ENCODE data around the gene BMPR1A. TPM values are rescaled to one million over a fixed set of nuclear protein-coding genes. Genes with fewer than 3 reads are reported as not detected.

BMPR1A gene
- total RNA-seq, 1 experiment from 2014 or later: 26.0 TPM

DNA sequence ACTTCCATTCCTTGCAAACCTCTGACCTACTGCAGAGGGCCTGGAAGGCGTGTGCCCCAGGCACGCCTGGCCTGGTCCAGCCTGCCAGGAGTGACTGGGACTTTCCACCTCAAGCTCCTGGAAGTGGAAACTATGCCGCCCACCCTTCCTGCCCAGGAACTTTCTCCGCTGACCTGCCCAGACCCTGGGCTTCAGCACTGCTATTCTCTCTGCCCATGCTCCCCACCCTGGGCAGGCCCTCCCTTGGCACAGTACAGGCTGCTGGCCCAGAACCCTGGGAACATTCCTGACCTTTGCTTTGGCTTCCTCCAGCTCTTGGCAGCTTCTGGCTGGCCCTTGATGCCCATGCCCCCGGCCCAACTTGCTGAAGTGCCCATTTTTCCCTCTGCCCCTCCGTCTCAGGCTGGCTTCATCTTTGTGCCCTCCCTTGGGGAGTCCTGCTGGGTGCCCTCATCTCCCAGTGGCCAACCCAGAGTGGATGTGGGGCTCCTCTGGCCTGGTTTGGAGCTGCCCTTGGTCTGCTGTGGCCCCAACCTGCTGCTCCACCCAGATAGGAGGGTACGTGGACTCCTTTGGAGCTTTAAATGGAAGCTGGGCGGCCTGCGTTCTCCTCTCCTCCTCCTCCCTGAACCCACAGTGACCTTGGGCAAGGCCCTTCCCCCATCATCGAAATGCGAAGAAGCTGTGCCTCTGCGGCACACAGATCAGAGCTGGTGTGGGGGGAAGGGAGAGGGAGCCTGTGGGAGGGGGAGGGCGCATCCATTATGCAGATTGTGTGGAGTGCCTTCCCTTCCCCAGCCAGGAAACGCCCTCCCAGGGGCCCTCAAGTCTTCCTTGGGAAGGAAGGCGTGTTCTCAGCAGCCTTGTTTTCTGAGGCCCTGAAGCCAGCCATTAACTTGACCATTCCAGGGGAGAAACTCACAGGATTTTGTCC, 197.6 kb downstream of the BMPR1A start:
- DNase-seq (ENCODE audit: low read depth): no peak

DNA sequence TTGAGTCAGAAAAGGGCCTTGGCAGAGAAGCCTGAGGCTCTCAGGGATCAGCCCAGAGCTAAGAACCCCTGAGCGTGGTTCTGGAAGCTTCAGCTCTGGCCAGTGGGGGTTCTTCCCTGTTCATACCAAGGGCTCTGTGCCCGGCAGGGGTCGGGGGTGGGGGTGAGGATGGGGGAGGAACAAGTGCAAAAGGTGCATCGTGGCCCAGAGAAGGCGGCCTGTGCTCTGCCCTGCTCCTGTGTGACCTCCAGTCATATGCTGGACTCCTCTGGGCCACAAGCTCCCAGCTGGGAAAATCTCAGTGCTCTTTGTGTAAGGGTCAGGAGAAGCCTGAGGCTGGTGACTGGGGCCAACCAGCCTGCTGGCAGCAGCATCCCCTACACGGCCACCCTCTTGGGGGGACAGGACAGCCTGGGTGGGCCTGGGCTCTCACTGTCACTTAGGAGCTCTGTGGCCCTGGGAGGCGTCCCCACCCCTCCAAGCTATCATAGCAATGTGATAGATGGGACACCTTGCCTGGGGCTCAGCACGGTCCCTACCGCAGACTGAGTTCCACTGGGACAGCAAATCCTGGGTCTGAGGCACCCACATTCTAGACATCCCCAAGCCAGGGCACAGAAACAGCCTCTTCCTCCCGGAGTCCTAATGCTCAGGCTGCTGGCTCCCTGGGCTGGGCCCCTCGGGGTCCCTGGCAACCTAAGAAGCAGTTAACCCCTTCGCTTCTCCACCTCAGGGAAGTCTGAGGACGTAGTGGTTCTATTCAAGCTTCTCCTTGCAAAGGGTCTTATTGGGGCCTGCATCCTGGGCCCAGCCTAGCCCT, 198.5 kb downstream of the BMPR1A start:
- no peak for DNase-seq (ENCODE audit: low read depth)

DNA sequence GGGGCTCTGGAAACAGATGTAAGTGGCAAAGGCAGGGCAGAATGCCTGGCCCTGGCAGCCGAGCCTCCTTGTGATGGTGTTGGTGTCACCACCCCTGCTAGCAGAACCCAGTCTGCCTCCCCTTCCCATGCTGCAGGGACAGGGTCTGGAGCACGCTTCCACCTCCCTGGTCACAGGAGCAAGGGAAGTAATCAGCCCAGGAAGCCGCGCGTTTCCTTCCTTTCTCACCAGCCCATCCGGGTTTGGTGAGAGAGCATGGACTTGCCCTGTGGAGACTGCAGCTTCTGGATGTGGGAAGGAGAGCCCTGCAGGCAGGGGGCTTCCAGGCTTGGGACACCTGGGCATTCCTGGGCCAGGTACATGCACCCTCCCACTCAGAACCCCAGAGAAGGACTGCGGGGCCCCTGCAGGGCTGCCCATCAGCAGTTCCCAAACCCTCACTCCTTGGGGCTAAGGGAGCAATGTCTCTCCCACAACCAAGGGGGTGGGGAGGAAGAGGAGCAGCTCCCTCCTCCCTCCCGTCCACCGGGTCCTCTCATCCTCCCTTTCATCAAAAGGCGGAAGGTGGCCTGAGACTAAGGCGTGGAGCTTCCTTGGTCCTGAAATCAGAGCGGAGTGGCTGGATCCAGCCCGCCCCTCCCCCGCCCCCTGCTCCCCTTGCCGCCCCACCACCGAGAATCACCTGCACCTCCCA, 199.2 kb downstream of the BMPR1A start:
- DNase-seq (ENCODE audit: low read depth): no peak

DNA sequence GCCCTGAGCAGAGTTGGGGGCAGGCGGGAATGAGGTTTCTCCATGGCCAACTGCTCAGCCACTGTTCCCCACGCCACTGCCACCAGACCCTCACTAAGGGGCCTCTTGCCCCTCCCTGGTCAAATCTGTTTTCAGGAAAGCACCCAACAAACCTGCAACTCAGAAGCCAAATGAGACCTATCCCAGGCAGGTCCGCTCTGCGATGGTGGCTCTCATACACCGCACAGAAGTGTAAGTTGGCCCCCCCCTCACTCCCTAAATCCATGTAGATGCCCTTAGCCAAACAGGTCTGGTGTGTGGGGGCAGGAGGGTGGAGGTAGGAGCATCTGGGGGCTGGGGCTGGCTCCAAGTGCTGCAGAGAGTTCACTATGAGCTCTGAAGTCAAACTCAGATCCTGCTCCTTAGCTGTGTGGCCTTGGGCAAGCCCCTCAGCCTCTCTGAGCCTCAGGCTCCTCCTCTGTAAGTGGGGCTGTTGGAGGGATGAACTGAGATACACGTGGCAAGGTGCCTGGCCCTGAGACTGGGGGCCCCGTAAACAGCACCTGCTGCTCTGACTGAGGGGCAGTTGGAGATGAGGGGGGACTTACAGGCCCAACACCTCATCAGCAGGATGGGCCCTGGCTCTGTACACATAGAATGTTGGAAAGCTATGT, 199.9 kb downstream of the BMPR1A start:
- DNase-seq (ENCODE audit: low read depth): no peak

DNA sequence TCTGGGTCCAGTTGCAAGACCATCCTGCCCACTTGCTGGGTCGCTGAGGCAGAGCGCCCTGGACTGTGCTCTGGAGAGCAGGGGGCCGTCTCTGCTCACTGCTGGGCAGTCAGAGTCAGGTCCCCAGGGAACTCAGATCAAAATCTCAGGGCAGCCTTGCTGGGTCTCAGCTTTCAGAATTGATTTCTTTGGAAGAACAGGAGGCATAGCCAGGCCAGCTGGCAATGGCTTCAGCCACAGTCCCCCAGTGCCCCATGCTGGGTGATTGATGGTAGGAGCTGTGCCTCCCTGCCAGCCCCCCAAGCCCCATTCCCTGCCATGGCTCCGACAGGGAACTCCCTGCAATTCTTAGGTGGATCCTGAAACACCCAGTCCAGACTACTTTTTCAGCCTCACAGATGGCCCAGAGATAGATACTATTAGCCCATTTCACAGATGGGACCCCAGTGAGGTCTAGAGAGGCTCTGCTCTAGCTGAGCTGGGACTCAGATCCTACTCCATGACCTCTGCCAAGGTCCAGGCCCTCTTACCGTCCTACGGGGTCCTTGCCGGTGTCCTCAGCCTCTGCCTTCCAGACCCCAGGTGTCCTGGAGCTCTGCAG, 200.5 kb downstream of the BMPR1A start:
- no peak for DNase-seq (ENCODE audit: low read depth)

DNA sequence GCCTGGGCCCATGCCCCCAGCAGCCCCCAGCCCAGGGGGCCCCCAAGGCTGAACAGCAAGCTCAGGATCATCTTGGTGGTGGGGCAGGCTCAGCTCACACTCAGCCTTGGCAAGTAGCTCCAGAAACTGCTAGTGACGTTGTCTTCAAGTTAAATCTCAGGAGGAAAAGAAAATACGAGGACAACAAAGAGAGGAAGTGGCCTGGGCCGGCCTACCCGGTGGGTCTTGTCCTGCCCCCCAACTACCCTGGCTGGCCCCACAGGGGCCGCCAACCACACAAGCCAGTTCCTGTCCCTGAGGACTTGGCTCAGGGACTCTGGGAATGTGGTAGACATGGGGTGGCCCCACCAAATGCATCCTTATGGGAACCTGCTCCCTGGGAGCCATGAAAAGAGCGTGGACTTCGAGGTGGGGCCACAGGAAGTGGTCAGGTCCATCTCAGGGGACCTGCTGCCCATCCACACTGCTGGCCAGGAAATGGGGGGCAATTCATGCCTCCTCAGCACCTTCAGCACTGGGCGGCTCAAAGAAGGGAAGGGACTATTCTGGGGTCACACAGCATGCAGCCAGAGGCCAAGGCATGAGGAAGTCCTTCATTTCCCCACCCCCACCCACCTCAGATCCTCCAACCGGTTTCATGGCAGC, 201.2 kb downstream of the BMPR1A start, which contains the start of gene MMRN2:
Gene MMRN2 (minus strand): TSS at position 145 of the 645 bp plus-strand sequence. CDS start 74 bp downstream, at position 71.
- no peak for DNase-seq (ENCODE audit: low read depth)

DNA sequence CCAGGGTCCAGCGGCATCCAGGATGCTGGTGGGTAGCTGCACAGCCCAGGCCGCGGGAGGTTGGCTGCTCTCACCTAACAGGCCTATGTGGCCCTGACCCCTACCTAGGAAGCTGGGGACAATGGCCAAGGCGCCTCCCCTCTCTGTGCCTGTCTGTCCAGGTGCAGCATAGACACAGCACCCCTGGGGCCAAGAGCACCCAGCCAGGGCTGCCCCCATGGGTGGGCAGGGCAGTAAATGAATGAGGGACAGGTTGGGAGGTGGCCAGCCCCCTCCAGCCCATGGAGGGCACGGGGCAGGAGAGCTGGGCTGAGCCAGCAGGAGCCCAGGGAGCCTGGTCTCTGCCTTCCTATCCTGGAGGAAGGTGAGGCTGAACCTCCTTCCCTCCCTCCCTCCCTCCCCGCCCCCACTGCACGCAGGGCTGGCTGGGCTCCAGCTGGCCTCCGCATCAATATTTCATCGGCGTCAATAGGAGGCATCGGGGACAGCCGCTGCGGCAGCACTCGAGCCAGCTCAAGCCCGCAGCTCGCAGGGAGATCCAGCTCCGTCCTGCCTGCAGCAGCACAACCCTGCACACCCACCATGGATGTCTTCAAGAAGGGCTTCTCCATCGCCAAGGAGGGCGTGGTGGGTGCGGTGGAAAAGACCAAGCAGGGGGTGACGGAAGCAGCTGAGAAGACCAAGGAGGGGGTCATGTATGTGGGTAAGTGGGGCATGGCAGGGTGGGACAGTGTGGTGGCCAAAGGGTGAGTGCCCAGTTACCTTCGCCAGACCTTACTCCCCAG, 201.9 kb downstream of the BMPR1A start, which contains the start of gene SNCG:
Gene SNCG (plus strand): TSS at position 484 of the 785 bp plus-strand sequence. CDS start 99 bp downstream, at position 583.
- DNase-seq (ENCODE audit: low read depth): no peak

DNA sequence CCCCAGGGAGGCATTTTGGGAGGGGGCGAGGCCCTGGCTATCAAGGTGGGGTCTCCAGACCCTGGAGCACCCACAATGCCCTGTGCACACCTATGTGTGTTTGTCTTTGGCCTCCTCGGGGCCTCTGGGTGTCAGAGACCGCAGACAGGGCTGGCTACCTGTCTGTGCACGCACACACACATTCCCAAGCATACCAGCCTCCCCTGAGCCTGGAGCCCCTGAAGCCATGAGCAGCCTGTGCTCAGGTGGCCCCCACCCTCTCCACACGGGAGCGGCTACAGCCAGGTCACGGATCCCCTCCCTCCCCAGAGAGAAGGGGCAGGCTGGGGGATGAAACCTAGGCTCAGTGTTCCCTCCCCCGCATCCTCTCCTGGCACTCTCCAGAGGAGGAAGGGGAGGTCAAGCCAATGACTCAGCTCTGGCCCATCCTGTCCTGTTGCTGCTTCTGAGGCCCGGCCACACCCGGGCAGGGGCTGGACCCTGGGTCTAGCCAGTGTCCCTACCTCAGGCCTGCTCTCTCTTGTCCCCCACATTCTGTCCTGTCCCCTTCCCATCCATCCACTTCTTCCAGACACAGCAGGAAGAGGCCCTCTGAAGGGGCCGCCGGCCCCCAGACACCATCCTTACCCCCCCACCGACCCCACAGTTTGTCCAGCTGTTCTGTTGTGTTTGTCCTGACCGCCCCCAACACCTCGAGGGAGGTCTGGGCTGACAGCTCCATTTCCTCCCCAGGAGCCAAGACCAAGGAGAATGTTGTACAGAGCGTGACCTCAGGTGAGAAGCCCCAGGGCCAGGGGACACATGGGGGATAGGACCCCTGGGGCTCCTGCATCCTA, 202.7 kb downstream of the BMPR1A start:
- peak; percentile 80 for DNase-seq (ENCODE audit: low read depth)

DNA sequence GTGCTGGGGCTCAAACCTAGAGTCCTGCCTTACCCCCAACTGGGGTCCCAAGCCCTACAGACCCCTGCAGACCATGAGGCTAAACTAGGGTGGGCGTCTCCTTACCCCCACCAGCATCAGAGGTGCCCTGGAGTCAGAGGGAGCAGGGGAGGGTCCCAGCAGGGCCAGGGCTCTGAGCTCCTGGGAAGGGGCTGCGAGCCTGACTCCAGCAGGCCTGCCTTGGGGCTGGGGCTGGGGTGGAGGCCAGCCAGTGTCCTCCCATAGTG, 203.3 kb downstream of the BMPR1A start:
- DNase-seq (ENCODE audit: low read depth): no peak

DNA sequence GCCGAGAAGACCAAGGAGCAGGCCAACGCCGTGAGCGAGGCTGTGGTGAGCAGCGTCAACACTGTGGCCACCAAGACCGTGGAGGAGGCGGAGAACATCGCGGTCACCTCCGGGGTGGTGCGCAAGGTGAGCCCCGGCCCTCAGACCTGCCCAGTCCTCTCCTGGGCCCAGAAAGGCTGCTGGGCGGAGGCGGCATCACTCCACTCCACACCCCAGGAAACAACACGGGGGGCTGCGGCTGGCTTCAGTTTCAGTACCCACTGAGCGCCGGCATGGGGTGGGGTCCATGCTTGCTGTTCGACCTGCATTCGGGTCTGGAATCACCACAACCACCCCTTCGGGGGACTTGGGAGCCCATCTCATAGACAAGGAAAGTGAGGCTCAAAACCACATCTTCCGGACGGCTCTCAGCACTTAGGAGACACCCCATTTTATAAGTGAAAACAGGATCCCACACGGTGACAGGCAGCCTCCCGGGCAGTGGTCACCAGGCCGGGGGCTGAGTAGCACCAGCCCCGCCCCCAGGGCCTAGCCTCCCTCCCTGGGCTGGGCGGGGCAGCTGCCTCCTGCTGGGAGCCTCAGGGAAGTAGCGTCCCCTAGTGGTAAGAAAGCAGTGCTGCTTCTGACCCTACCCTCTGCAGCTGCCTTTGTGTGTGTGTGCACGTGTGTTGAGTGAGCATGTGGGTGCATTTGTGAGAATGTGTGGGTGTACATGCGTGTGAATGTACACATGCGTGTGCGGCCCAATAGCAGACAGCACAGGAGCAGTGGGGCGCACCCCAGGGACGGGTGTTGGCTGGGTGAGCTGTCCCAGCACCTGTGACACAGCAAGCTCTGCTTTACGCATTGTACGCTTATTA, 203.8 kb downstream of the BMPR1A start:
- peak; percentile 55 for DNase-seq (ENCODE audit: low read depth)

DNA sequence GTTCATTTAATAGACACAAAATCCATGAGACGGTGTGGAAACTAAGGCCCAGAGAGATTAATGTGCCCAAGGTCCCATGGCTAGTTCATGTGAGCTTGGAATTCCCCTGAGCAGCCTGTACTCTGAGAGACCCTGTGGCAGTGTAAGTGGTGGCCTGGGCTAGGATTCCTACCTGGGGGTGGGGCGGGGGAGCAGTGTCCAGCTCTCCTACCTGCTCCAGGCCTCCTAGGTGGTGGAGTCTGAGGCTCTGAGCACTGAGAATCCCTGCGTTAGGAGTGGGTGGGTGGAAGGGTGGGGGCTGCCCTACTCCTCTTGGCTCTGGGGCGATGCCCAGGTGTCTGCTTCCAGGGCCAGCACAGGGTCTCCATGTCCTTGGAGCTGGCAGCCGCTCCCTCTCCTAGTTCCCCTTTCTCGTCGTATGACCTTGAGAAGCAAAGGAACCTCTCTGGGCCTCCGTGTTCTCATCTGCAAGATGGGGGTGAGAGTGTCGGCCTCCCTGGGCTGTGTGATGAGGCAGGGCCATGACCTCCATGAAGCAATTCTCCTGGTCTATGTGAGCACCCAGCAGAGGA, 204.5 kb downstream of the BMPR1A start:
- no peak for DNase-seq (ENCODE audit: low read depth)

DNA sequence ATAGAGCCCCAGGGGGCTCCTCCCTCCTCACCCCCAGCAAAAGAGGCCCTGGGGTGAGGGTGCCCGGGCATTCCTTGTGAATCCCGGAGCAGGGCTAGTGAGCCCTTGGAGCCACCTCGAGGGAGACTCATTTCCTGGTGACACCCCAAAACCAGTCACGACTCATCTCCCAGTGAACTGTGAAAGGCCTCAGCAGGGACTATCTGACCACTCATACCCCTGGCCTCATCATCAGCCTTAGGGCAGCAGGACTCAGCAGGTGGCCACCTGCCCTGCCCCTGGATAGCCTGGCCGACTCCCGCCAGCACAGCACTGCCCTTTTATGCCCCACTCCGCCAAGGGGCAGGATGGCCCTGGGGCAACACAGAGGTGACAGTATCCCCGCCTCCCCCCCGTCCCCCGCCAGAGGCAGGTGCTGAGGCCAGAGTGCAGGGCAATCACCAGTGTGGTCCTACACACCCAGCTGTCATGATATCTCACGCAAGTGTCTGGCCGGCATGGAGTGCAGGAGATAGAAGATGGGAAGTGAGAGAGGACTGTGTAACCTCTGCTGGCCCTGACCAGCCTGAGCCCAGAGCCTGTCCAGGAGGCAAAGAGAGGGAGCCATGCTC, 205.2 kb downstream of the BMPR1A start:
- DNase-seq (ENCODE audit: low read depth): peak; percentile 64

DNA sequence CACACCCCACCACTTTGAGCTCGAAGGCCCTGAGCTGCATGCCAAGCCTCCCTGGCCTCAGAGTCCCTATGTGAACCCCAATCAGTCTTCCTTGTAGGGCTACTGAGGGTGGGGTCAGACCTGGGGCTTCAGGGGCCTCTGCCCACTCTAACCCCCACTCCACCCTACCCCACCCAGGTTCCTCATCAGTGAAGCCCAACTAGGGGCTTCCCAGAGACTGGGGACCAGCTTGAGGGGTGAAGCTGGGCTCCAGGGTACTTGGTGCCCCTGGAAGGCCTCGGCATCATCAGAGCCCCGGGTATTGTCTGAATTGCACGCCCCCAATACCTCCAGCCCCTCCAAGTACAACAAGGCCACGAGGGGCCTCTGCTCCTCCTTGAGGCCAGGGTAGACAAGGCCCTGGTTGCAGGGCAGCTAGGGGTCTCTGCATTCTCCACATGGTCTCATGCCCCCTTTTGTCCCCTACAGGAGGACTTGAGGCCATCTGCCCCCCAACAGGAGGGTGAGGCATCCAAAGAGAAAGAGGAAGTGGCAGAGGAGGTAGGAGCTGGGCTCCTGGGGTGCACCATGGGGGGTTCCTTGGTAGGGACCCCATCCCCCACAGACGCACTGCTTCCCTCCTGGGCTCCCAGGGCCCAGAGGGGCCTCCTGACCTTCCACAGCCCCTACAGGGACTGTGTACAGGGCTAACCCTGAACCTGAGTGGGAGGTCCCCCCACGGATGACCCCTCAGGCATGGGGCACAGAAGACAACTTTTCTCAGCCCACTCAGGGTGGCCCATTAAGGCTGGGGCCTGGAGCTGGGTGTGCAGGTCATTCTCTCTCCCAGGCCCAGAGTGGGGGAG, 205.9 kb downstream of the BMPR1A start:
- no peak for DNase-seq (ENCODE audit: low read depth)

DNA sequence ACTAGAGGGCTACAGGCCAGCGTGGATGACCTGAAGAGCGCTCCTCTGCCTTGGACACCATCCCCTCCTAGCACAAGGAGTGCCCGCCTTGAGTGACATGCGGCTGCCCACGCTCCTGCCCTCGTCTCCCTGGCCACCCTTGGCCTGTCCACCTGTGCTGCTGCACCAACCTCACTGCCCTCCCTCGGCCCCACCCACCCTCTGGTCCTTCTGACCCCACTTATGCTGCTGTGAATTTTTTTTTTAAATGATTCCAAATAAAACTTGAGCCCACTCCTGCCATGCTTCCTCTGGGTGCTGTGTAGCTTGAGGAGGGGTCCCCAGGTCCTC, 206.5 kb downstream of the BMPR1A start:
- no peak for DNase-seq (ENCODE audit: low read depth)

DNA sequence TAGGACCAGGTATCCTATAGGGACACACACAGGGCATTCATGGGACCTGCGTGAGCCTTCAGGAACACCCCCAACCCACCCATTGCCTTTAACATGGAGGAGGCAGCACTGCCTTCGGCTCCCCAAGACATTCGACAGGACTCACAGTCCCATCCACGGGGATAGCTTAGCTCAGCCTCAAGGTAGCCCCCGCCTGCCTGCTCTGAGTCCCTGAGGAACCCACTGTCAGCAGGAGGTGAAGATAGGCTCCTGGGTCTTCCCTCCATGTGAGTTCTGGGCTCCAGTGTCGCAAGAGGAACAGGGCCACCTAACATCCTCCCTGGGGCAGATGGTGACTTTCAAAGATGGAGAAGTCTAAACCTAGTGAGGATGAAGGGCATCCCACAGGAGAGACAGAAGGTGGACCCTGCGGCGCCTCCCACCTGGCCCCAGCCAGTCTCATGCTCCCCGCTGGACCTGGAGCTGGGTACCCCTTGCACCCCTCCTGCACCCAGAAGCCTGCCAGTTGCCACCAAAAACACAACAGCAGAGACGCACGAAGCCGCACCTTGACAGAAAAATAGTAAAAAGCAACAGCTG, 207.0 kb downstream of the BMPR1A start:
- no peak for DNase-seq (ENCODE audit: low read depth)

Data from HT1080 (cell line).